ENCODE results near the gene MOSPD3.

Gene MOSPD3

DNA sequence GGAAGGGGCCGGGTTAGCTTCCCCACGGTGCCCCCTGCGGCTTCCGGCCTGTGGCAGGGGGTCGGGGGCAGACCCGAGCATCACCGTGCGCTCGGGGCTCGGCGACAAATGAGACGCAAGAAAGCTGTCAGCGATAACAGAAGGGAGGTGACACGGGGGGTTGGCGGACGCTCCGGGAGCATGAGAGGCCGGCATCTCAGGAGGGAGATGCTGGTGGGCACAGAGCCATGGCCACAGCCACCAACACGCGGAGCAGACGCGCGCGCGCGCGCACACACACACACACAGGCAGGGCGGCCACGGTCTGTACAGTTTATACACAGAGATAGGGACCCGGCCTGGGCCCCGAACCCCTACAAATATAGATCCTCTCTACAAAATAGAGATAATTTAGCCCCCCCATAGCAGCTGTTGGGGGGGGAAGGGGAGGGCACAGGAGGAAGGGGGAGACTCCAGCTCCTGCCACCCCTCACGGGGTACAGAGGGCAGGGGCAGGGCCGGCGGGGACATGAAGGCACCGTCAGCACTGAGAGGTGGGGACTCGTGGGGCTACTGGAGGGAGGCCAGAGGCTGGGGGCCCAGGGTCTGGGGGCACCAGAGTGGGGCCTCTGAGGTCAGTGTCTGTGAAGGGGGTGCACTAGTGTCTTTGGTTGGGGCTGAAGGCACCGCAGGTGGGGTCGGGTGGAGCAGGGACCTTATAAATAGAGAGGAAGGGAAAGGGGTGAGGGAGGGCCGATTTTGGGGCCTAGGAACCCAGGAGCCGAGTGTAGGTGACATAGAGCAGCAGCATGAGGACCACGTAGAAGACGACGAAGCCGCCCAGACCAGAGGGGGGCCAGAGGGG lies 37.8 kb upstream of the MOSPD3 start:
- in situ Hi-C loops (cut with MboI; ENCODE audit: low sequenced_read_pairs), result loop anchor here (10.0 kb wide), 1 partner anchor 110 kb away; no protein-coding TSS in a partner anchor

DNA sequence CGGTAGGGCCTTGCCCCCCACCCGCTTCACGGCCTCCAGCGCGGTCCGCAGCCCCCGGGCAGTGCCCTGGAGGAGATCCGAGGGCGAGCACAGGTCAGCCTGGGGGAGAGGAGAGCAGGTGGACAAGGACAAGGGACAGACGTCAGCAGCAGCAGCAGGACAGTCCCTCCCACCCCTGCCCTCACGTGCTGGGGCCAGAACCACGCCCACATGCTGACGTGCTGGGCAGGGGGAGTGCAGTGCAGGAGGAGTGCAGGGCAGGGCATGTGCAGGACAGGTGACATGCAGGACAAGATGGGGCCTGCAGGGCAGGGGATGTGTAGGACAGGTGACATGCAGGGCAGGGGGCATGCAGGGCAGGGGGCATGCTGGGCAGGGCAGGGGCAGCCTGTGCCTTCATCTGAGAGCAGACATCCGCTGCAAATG lies 37.1 kb upstream of the MOSPD3 start:
- in situ Hi-C loops (cut with MboI; ENCODE audit: low sequenced_read_pairs), result loop anchor here (10.0 kb wide), 1 partner anchor 110 kb away; no protein-coding TSS in a partner anchor

DNA sequence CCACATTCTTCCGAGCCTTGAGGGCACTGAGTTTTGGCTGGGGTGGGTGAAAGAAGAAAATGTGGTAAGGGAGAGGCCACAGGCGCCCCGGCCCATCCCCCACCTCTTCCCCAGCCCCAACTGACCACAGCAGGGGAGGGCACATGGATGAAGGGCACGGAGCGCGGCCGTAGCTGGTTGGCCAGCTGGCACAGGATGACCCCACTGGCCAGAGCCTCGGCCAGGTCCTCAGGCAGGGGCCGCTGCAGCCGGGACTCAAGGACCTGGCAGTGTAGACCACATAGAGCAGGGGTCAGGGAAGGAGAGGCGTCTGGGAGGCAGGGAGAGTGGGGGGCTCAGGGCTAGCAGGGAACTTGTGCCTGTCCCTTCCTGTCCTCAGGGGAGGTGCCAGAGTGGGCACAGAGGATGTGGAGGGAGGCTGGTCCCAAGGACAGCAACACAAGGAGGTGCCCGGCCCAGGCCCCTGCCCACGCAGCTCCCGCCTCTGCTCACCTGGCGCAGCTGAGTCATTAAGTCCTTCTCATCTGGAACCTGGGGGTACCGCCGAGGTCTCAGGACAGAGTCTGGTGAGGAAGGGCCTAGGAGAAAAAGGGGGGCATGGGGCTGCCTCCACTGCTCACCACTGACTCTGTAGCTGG lies 36.5 kb upstream of the MOSPD3 start:
- in situ Hi-C loops (cut with MboI; ENCODE audit: low sequenced_read_pairs), result loop anchor here (10.0 kb wide), 1 partner anchor 109 kb away; no protein-coding TSS in a partner anchor

DNA sequence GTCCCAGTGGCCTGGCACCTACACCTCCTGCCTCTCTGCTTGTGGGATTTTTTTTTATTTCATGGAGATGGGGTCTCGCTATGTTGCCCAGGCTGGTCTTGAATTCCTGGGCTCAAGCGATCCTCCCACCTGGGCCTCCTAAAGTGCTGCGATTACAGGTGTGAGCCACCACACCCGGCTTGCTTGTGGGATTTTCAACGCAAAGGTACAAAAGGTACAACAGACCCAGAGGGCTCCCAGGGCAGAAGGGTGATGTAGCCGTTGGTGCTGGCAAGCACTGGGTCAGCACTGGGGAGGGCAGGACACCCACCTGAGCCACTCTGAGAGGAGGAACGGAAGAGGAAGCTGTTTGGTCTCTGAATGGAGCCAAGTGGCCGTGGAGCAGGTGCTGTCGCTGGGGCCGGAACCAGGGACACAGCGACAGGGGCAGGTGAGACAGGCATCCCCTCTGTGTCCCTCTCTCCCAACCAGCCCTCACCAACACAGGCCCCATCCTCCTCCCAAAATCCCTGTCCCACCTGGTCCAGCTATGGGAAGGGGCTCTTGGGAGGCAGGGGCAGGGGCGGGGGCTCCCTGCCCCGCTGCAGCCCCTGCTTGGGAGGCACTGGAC lies 35.9 kb upstream of the MOSPD3 start:
- in situ Hi-C loops (cut with MboI; ENCODE audit: low sequenced_read_pairs), result loop anchor here (10.0 kb wide), 1 partner anchor 108 kb away; no protein-coding TSS in a partner anchor

DNA sequence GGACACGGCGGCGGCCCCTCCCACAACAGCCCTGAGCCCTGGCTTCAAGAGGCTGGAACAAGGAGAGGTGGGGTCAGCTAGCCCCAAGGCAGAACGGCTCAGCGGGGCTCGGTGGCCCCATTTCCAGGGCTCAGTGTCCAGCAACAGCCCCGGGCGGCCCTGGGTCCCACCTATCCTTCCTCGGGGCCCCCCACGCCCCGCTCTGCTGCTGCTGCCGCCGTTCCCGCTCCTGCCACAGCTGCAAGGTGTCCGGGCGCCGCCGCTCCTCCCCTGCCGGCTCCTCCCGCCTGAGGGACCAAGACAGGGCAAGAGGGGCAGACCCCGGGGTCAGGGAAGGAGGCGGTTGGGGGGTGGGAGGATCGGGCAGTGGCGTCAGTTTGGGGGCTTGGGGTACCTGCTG lies 35.2 kb upstream of the MOSPD3 start:
- in situ Hi-C loops (cut with MboI; ENCODE audit: low sequenced_read_pairs), result loop anchor here (10.0 kb wide), 1 partner anchor 108 kb away; no protein-coding TSS in a partner anchor

DNA sequence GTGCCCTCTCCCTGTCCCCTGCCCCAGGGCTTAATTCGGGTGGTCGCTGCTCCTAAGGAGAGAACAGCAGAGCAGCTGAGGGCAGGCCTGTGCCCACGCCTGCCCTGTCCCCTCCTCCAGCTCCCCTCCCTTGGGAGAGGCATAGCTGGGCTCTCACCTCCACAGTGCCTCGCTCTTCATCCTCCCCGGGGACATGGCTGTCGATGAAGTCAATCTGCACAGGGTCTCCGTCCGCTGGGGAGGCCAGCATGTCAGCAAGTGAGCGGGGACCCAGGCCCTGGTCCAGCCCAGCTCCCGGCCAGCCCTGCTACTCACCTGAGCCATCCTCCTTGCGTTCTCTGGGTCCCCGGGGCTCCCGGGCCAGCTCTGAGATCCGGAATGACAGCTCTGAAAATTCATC lies 34.8 kb upstream of the MOSPD3 start:
- in situ Hi-C loops (cut with MboI; ENCODE audit: low sequenced_read_pairs), result loop anchor here (10.0 kb wide), 1 partner anchor 107 kb away; no protein-coding TSS in a partner anchor

DNA sequence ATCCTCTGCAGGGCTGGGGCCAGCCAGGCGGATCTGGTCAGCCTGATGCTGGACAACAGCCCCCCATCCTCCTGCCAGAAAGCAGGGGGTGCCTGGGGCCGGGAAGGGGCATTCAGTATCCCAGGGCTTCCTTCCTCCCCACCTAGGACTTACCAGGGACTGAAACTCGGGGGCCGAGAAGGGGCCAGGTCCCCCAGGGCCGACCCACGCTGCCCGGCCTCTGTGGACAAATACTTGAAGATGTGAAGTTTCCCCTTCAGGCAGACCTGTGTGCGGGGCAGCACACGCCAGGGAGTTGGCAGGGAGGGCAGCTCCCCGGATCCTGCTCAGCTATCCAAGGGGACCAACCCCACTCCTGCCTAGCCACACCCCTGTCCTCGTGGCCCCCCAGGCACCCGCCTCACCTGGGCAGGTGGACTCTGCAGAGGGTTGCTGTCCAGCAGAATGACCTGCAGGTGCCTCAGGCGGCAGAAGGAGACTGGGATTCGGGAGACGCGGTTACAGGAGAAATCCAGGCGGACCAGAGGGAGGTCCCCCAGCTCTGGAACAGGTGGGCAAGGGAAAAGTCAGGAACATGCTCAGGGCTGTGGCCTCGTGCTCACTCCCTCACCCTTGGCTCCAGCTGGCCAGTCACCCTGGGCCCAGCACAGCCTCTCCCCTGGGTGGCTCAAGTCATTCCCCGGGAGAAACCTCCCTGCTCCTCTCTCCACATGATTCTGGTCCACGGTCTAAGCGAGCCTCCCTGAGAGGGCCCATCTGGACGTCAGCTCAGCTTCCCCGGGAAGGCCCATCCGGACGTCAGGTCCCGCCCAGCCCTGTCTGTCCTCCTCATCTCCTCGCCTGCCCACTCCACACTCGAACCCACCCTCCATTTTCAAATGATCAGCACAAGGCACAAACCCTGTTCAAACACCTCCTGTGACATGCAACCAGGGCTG lies 33.8 kb upstream of the MOSPD3 start:
- in situ Hi-C loops (cut with MboI; ENCODE audit: low sequenced_read_pairs), result loop anchor here (10.0 kb wide), 1 partner anchor 106 kb away; no protein-coding TSS in a partner anchor

DNA sequence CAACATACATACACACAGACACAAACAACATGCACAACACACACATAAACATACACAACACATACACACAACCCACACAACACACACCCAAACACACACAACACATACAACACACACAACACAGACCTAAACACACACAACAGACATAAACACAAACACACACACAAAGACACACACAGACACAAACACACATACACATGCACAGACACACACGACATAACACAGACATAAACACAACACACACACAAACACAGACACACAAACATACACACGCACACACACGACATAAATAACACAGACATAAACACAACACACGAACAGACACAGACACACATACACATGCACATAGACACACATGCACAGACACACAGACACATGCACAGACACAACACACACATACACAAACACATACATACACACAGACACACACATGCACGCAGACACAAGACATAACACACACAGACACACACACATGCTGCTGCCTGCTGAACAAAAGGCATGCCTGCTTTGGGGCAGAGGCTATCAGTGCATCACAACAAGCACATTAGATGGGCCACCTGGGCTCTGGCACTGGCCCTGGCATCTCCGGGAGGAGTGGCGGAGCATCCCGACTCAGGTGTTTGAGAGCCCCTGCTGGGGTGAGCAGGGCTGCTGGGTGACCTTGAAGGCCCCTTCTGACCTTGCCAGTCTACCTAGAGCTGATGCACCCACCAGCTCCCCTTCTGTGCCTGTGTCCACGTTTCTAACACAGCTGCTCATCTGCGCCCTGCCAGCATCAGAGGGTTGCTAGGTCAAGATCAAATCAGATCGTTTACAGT lies 31.7 kb upstream of the MOSPD3 start:
- in situ Hi-C loops (cut with MboI; ENCODE audit: low sequenced_read_pairs), result no loop called here

DNA sequence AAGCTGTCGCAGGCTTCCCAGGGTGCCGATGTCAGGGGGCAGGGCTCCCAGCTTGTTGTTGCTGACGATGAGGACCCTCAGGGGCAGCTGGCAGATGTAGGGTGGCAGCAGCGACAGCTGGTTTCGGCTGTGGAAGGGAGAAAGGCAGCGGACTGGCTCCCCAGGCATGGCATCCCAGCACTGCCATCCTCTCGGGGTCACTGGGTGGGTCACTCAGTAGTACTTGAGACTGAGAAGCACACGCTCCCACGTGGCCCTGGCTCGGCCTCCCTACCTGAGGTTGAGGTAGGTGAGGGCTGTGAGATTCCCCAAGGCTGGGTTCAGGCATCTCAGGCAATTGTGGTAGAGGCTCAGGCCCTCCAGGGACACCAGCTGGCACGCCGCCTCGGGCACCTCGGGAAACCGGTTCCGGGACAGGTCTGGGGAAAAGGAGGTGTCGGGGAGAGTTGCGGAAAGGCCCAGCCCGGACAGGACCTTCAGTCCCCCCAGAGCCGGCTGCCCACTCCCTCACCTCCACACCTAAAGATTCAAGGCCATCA lies 30.2 kb upstream of the MOSPD3 start:
- in situ Hi-C loops (cut with MboI; ENCODE audit: low sequenced_read_pairs), result no loop called here

DNA sequence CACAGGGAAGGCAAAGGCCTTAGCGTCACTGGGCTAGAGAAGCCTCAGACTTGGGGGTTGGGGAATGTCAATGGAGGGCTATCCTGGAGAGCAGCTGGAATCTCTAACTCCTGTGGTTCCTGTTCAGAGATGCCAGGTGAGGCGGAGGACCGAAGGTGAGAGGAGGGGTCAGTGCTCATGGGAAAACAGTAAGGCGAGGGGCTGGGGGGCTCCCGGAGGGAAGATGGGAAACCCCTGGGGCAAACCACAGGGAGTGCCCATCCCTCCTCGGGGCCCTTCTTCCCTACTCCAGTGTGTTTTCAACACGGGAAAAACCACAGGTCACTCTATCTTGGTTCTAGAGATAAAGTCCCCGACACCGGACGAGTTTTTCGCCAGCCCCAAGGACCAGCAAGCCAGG lies 29.7 kb upstream of the MOSPD3 start:
- in situ Hi-C loops (cut with MboI; ENCODE audit: low sequenced_read_pairs), result no loop called here

DNA sequence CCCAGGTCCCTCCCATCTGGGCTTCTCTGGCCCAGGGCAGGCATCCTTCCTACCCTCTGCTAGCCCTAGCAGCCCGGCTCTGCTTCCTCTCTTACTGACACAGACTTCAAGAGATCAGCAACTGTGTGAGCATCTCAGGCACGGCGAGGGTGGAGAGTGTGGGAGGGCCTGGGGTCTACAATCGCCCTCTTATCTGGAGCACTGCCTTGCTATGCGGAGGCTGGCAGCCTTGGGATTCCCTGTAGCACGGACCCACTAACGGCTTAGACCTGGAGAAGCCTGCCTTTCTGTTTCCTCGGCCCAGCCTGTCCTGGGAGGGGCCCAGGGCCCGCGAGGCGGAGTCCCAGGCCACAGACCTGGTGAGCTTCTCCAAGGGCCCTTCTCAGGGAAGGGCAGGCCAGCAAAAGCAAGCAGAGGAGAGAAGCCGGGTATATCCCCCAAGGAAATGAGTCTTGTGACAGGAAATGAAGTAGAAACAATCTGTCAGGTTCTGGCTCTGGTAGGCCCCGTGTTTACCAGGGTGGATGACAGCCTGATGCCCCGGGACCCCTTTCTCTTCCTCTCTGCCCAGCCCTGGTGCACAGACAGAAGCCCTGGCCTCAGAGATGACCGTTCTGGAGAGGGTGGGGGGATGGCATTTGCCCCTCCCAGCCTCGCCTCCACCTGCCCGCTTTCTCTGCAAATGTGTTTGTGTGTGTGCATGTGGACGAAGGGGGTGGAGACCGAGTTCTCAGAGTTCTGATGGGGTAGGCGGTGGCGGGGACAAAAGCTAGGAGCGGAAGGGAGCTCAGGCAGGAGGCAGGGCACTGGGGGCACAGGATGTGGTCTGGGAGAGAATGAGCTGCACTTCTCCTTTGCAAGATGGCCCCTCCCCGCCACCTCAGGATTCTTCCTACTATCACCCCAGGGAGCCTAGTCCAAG lies 28.9 kb upstream of the MOSPD3 start:
- in situ Hi-C loops (cut with MboI; ENCODE audit: low sequenced_read_pairs), result no loop called here

DNA sequence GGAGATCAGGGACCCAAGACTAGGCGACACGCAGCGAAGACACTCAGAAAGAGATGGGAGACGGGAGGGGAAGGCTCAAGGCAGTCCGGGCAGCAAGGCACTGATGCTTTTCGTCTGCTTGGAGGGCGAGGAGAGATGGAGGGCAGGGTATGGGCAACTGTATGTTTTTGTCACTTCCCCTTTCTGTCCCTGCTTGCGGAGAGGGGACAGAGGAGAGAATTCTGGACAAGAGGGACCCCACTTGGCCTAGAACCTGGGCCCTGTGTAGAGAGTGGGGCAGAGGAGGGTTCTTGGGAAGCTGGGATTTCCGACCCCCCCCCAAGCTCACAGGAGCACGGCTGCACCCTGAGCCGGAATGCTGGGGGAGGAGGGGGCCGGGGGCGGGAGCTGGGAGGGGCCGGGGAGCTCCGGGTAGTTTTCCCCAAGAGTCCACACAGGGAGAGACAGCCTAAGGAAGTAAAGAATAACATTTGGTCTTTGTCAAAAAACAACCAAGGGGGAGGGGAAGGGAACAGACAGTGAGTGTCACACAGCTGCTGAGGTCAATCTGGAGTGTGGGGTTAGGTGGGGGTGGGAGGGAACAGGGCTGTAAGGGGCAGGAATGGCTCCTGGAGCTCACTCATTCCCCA lies 28.2 kb upstream of the MOSPD3 start:
- in situ Hi-C loops (cut with MboI; ENCODE audit: low sequenced_read_pairs), result no loop called here

DNA sequence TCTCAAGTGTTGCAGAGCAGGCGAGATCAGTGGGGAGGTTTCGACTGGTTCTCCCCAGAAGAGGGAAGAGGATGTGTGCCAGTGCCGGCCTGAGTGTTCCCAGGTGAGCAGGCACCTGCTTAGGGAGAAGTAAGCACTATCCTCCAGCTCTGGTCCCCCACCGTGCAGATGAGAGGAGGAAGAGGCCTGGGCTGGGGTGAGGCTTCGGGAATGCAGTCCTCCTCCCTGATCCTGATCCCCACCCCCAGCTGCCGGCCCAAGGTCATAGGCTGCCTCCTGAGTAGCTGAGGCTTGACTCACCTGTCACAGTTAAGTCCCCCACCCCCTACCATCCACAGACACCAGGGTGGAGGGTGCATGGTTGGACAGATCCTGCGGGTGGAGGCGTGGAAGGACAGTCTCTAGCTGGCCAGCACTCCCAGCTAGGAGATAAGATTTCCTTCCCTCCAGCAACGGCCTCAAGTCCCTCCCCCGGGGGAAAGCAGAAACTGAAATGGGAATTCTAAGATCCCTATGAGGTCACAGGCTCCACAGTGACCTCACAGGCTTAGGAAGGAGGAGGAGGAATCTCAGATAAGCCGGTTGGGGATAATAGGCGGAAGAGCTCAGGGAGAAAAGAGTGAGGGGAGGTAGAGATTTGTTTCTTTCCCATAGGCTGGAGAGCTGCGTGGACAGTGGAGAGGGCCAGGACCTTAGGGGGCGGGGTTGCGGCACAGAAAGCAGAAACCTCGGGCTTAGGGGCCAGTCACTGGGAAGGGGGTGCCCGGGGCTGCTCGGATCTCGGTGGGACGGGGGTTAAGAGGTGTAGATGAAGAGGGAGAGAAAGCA lies 27.4 kb upstream of the MOSPD3 start:
- in situ Hi-C loops (cut with MboI; ENCODE audit: low sequenced_read_pairs), result no loop called here

DNA sequence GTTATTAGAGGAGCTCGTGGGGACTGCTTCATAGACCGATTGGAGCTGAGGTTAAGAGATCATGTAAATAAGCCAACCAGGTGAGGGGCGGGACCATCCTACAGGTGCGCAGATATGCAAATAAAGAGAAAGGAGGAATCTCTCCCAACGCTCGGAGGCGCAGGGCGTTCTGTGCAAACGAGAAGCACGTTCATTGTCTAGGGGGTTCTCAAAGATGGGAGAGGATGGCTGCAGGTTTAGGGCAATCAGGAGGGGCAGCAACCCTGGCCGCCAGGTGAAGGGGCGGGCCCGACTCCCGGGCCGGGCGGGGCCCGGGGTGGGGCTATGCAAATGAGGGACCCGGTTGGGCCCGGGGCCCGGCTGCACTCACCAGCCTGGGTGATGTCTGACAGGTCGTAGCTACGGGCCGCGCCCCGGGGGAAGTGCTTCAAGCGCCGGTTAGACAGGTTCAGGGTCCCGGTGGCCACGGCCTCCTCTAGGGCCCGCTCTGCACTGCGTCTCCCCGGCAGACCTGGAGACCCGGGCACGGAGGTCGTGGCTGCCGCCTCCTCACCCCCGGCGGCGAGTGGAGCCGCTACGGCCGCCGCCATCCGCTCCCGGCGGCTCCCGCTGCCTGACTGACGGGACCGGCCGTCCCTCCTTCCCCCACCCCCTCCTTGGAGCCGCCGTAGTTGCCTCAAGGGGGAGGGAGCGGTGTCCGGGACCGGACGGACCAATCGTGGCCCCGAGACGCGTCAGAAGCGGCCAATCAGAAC lies 26.7 kb upstream of the MOSPD3 start, which contains the start of gene LRCH4:
Gene LRCH4, minus strand, starts transcription at position 619 of the 755 bp plus-strand sequence. Its CDS starts 29 bp downstream, at position 590.
- in situ Hi-C loops (cut with MboI; ENCODE audit: low sequenced_read_pairs), result no loop called here

DNA sequence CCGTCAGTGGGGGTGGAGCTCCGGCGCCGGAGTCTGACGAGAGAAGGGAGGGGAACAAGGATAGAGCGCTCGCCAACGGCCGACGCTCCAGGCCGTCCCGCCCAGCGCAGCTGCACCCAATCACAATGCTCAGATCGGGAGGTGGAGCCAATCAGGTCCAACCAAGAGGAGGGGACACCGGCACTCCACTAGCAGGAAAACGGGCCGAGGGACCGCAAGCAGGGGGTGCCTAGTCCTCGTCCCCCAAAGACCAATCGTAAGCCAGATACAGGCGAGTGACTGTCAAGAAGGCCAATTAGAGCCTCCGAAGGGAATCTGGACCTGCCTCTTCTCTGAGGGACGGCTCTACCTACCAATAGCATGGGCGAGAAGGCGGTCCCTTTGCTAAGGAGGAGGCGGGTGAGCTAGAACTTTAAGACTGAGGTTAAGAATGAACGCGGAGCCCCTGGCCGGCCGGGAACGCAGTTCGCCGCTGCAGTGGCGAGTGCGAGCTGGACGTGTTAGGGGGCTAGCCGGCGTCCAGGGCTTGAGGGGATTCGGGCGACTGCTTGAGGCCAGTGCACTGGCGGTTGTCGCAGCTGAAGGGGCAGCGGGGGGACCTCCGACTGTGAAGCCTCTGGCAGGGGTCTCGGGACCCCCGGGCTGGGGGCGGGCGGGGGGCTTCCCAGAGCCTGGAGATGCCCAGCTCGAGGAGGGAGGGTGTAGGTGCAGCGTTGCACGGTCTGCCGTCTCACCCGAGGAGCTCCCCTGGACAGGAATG lies 25.9 kb upstream of the MOSPD3 start, which contains the start of gene FBXO24:
Gene FBXO24, plus strand, starts transcription at position 63 of the 760 bp plus-strand sequence. Its CDS starts 298 bp downstream, at position 361.
- in situ Hi-C loops (cut with MboI; ENCODE audit: low sequenced_read_pairs), result no loop called here

Data from HL-60/S4 treated with retinoic acid at 250 ng/mL for 4 days and 3 days (cell line).